WTC11 (cell line): Measurements from ENCODE around the gene ZSWIM3. TPM values are rescaled to one million over a fixed set of nuclear protein-coding genes. Genes with fewer than 3 reads are reported as not detected.

ENCODE experiments used
- ATAC-seq: fragments of 200-7000 bp; cut with Tn5 transposase; 2 replicates; pipeline ENCODE4 v1.10.0; 2021; ENCODE audit warnings: mild to moderate bottlenecking, moderate library complexity
- CTCF ChIA-PET: fragments of 300-600 bp; sonication (Branson Sonifier 250); formaldehyde crosslinking; loops from one replicate; lab custom pipeline; 2021; ENCODE audit warnings: antibody characterized with exemption; lab: Charles Lee
- POLR2A ChIA-PET: fragments of 350-600 bp; sonication (Branson Sonifier 250); formaldehyde crosslinking; loops from one replicate; lab custom pipeline; 2021; ENCODE audit warnings: antibody characterized with exemption; lab: Charles Lee
- DNase-seq: peaks from one replicate; pipeline ENCODE4 v3.0.0; 2021; ENCODE audit warnings: low spot score
- H3K27ac Mint-ChIP-seq: 2 replicates; pipeline ENCODE4 v1.8.0; 2021; ENCODE audit warnings: mixed read lengths
- H3K27me3 Mint-ChIP-seq: 2 replicates; pipeline ENCODE4 v1.8.0; 2021; ENCODE audit warnings: low read depth, mild to moderate bottlenecking, moderate library complexity, mixed read lengths
- H3K36me3 Mint-ChIP-seq: 2 replicates; pipeline ENCODE4 v1.8.0; 2021; ENCODE audit warnings: mixed read lengths
- H3K4me1 Mint-ChIP-seq: 2 replicates; pipeline ENCODE4 v1.8.0; 2022; ENCODE audit warnings: mixed read lengths
- H3K4me3 Mint-ChIP-seq: 2 replicates; pipeline ENCODE4 v1.8.0; 2021; ENCODE audit warnings: mild to moderate bottlenecking, moderate library complexity, mixed read lengths
- H3K9me3 Mint-ChIP-seq: 2 replicates; pipeline ENCODE4 v1.8.0; 2021; ENCODE audit warnings: mixed read lengths
- CREB1 ChIP-seq: sonication (generic); formaldehyde crosslinking; IDR thresholded peaks from 2 replicates; pipeline ENCODE4 v1.8.0; 2023; ENCODE audit warnings: mild to moderate bottlenecking, missing genetic modification reagents
- CREM ChIP-seq: sonication (generic); formaldehyde crosslinking; IDR thresholded peaks from 2 replicates; pipeline ENCODE4 v1.8.1; 2022; ENCODE audit warnings: mild to moderate bottlenecking, missing genetic modification reagents, moderate library complexity
- FOXK1 ChIP-seq: sonication (generic); formaldehyde crosslinking; IDR thresholded peaks from 2 replicates; pipeline ENCODE4 v1.8.0; 2022; ENCODE audit warnings: mild to moderate bottlenecking, moderate library complexity, missing genetic modification reagents
- FOXP1 ChIP-seq: sonication (generic); formaldehyde crosslinking; IDR thresholded peaks from 2 replicates; pipeline ENCODE4 v1.8.0; 2022; ENCODE audit warnings: missing genetic modification reagents, mild to moderate bottlenecking, moderate library complexity, borderline replicate concordance
- GABPB1 ChIP-seq: sonication (generic); formaldehyde crosslinking; IDR thresholded peaks from 2 replicates; pipeline ENCODE4 v1.8.1; 2023; ENCODE audit warnings: mild to moderate bottlenecking, missing genetic modification reagents
- GRHL2 ChIP-seq: fragments of 250-450 bp; sonication (Bioruptor Pico); IDR thresholded peaks from 2 replicates; pipeline ENCODE4 v1.8.0; 2022; ENCODE audit warnings: mild to moderate bottlenecking, moderate library complexity; ENCODE audit not compliant: insufficient replicate concordance, severe bottlenecking
- MXD4 ChIP-seq: fragments of 250-450 bp; sonication (Bioruptor Pico); IDR thresholded peaks from 2 replicates; pipeline ENCODE4 v1.8.0; 2021; ENCODE audit warnings: mild to moderate bottlenecking, moderate library complexity, borderline replicate concordance
- TCF7 ChIP-seq: sonication (generic); formaldehyde crosslinking; IDR thresholded peaks from 2 replicates; pipeline ENCODE4 v1.8.0; 2022; ENCODE audit warnings: mild to moderate bottlenecking, low read depth, missing genetic modification reagents, moderate library complexity
- total RNA-seq: library from RNA; stranded (reverse); gene quantifications from 3 replicates; pipeline ENCODE4 v1.2.3, GENCODE V29; 2021
- TF ChIP-seq, protein P1 (sequence below): sonication (generic); formaldehyde crosslinking; IDR thresholded peaks from 2 replicates; pipeline ENCODE4 v1.8.1; 2022; ENCODE audit warnings: mild to moderate bottlenecking, moderate library complexity, missing genetic modification reagents
- TF ChIP-seq, protein P2 (sequence below): sonication (generic); formaldehyde crosslinking; IDR thresholded peaks from 2 replicates; pipeline ENCODE4 v1.8.1; 2023; ENCODE audit warnings: mild to moderate bottlenecking, missing genetic modification reagents, borderline replicate concordance
- TF ChIP-seq, protein P3 (sequence below): sonication (generic); formaldehyde crosslinking; IDR thresholded peaks from 2 replicates; pipeline ENCODE4 v1.8.1; 2023; ENCODE audit warnings: mild to moderate bottlenecking, missing genetic modification reagents
- TF ChIP-seq, protein P4 (sequence below): sonication (generic); formaldehyde crosslinking; IDR thresholded peaks from 2 replicates; pipeline ENCODE4 v1.8.0; 2022; ENCODE audit warnings: mild to moderate bottlenecking, missing genetic modification reagents
- TF ChIP-seq, protein P5 (sequence below): fragments of 250-450 bp; sonication (Bioruptor Pico); IDR thresholded peaks from 2 replicates; pipeline ENCODE4 v1.9.0; 2021; ENCODE audit warnings: mild to moderate bottlenecking
- TF ChIP-seq, protein P6 (sequence below): sonication (generic); formaldehyde crosslinking; IDR thresholded peaks from 2 replicates; pipeline ENCODE4 v1.8.1; 2022; ENCODE audit warnings: low read depth, missing genetic modification reagents, borderline replicate concordance

ZSWIM3 gene
- total RNA-seq, 1 experiment from 2014 or later: 3.4 TPM

DNA sequence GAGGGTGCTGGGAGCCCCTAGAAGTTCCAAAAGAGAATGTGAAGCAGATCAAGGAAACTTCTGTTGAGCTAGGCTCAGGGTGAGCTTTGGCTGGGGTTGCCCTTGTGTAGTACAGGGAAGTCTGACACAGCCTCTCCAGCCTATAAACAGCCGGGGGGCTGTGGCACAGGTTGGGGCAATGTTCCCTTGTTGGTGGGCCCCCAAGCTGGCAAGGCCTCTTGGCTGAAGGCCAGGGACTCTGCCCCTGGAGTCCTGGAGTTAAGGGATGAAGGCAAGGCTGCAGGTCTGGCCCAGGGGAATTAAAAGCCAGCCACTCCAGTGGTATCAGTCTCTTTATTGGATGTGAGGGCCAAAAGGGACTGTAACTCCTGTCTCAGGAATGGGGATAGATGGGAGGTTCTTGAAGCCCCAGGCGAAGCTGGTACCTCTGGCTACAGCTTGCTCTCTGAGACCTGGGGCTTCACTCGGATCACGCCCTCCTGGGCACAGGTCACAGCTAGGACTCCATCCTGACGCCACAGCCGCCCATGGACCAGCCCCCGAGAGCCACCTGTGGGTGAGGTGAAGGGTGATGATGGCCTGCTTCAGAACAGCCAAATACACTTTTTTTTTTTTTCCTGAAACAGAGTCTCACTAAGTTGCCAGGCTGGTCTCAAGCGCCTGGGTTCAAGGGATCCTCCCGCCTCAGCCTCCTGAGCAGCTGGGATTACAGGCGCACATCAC lies 15.8 kb upstream of the ZSWIM3 start:
- Mint-ChIP-seq H3K4me1 (no peaks in the 10 kb centered on the region), H3K27me3 (no peaks in the 10 kb centered on the region), H3K27ac (no peak overlapping the region), H3K36me3 (peaks cover 29% of the 10 kb centered on the region), H3K4me3 (no peak overlapping the region), H3K9me3 (no peaks in the 10 kb centered on the region)
- DNase-seq (no peak), ATAC-seq (no peak)
- ChIA-PET POLR2A (interaction anchor here (0.7 to 1.5 kb wide), 2 partner anchors 39 to 93 kb away, joined by 4 read pairs; partner anchors contain the start of genes PCIF1 and ZSWIM1), CTCF (interaction anchor here (0.7 to 2.6 kb wide), 8 partner anchors 11 to 166 kb away, joined by 3 to 17 read pairs (median 4); partner anchors contain the start of genes CTSA, NEURL2 and ZSWIM1)
- TF ChIP-seq, protein P1, sequence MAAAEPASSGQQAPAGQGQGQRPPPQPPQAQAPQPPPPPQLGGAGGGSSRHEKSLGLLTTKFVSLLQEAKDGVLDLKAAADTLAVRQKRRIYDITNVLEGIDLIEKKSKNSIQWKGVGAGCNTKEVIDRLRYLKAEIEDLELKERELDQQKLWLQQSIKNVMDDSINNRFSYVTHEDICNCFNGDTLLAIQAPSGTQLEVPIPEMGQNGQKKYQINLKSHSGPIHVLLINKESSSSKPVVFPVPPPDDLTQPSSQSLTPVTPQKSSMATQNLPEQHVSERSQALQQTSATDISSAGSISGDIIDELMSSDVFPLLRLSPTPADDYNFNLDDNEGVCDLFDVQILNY (CRISPR knock-in tag): no peak
- no peak for TF ChIP-seq GRHL2
- TF ChIP-seq MXD4 (CRISPR knock-in tag): no peak

DNA sequence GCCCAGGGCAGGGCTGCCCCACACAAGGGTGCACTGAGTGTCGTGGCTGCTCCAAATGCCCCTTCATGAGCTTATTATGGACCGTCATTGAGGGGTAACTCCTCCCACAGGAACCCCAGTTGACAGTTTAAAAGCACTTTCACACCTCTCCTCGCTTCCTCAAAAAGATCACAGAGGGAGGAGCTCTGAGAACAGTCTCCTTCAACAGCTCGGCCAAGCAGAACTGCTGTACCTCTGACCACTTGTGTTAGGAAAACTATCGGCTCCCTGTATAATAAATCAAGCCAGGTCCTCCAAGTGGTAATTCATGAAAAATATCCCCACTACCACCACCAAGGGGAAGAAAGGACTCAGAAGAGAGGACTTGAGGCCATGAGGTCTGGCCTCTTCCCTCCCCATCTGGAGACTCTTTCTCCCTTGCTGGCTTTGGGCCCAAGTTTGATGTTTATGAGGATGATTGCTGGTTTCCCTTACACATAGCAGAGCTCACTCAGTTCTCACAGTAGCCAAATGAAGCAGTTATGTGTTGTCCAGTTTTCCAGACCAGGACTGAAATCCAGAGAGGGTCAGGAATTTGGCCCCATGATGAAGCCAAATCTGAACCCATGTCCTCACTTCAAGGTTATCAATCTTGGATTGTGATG lies 15.1 kb upstream of the ZSWIM3 start:
- POLR2A ChIA-PET: no interaction called here
- DNase-seq (no peak), ATAC-seq (no peak)
- Mint-ChIP-seq H3K4me3 (no peak overlapping the region), H3K36me3 (peaks cover 27% of the 10 kb centered on the region), H3K9me3 (no peaks in the 10 kb centered on the region), H3K4me1 (no peaks in the 10 kb centered on the region), H3K27ac (no peak overlapping the region; the same call in 1 of the 2 replicates), H3K27me3 (no peaks in the 10 kb centered on the region)
- TF ChIP-seq, protein P2, sequence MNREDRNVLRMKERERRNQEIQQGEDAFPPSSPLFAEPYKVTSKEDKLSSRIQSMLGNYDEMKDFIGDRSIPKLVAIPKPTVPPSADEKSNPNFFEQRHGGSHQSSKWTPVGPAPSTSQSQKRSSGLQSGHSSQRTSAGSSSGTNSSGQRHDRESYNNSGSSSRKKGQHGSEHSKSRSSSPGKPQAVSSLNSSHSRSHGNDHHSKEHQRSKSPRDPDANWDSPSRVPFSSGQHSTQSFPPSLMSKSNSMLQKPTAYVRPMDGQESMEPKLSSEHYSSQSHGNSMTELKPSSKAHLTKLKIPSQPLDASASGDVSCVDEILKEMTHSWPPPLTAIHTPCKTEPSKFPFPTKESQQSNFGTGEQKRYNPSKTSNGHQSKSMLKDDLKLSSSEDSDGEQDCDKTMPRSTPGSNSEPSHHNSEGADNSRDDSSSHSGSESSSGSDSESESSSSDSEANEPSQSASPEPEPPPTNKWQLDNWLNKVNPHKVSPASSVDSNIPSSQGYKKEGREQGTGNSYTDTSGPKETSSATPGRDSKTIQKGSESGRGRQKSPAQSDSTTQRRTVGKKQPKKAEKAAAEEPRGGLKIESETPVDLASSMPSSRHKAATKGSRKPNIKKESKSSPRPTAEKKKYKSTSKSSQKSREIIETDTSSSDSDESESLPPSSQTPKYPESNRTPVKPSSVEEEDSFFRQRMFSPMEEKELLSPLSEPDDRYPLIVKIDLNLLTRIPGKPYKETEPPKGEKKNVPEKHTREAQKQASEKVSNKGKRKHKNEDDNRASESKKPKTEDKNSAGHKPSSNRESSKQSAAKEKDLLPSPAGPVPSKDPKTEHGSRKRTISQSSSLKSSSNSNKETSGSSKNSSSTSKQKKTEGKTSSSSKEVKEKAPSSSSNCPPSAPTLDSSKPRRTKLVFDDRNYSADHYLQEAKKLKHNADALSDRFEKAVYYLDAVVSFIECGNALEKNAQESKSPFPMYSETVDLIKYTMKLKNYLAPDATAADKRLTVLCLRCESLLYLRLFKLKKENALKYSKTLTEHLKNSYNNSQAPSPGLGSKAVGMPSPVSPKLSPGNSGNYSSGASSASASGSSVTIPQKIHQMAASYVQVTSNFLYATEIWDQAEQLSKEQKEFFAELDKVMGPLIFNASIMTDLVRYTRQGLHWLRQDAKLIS (CRISPR knock-in tag): no peak
- TF ChIP-seq CREB1 (CRISPR knock-in tag): no peak
- TF ChIP-seq, protein P3, sequence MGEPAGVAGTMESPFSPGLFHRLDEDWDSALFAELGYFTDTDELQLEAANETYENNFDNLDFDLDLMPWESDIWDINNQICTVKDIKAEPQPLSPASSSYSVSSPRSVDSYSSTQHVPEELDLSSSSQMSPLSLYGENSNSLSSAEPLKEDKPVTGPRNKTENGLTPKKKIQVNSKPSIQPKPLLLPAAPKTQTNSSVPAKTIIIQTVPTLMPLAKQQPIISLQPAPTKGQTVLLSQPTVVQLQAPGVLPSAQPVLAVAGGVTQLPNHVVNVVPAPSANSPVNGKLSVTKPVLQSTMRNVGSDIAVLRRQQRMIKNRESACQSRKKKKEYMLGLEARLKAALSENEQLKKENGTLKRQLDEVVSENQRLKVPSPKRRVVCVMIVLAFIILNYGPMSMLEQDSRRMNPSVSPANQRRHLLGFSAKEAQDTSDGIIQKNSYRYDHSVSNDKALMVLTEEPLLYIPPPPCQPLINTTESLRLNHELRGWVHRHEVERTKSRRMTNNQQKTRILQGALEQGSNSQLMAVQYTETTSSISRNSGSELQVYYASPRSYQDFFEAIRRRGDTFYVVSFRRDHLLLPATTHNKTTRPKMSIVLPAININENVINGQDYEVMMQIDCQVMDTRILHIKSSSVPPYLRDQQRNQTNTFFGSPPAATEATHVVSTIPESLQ (CRISPR knock-in tag): no peak
- no peak for TF ChIP-seq FOXP1 (CRISPR knock-in tag)
- TF ChIP-seq, protein P4, sequence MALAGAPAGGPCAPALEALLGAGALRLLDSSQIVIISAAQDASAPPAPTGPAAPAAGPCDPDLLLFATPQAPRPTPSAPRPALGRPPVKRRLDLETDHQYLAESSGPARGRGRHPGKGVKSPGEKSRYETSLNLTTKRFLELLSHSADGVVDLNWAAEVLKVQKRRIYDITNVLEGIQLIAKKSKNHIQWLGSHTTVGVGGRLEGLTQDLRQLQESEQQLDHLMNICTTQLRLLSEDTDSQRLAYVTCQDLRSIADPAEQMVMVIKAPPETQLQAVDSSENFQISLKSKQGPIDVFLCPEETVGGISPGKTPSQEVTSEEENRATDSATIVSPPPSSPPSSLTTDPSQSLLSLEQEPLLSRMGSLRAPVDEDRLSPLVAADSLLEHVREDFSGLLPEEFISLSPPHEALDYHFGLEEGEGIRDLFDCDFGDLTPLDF (CRISPR knock-in tag): no peak
- TF ChIP-seq GABPB1 (CRISPR knock-in tag): no peak
- no peak for TF ChIP-seq FOXK1 (CRISPR knock-in tag)
- TF ChIP-seq TCF7 (CRISPR knock-in tag): no peak
- TF ChIP-seq, protein P5, sequence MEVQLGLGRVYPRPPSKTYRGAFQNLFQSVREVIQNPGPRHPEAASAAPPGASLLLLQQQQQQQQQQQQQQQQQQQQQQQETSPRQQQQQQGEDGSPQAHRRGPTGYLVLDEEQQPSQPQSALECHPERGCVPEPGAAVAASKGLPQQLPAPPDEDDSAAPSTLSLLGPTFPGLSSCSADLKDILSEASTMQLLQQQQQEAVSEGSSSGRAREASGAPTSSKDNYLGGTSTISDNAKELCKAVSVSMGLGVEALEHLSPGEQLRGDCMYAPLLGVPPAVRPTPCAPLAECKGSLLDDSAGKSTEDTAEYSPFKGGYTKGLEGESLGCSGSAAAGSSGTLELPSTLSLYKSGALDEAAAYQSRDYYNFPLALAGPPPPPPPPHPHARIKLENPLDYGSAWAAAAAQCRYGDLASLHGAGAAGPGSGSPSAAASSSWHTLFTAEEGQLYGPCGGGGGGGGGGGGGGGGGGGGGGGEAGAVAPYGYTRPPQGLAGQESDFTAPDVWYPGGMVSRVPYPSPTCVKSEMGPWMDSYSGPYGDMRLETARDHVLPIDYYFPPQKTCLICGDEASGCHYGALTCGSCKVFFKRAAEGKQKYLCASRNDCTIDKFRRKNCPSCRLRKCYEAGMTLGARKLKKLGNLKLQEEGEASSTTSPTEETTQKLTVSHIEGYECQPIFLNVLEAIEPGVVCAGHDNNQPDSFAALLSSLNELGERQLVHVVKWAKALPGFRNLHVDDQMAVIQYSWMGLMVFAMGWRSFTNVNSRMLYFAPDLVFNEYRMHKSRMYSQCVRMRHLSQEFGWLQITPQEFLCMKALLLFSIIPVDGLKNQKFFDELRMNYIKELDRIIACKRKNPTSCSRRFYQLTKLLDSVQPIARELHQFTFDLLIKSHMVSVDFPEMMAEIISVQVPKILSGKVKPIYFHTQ (CRISPR knock-in tag): no peak
- no peak for TF ChIP-seq CREM (CRISPR knock-in tag)
- TF ChIP-seq, protein P6, sequence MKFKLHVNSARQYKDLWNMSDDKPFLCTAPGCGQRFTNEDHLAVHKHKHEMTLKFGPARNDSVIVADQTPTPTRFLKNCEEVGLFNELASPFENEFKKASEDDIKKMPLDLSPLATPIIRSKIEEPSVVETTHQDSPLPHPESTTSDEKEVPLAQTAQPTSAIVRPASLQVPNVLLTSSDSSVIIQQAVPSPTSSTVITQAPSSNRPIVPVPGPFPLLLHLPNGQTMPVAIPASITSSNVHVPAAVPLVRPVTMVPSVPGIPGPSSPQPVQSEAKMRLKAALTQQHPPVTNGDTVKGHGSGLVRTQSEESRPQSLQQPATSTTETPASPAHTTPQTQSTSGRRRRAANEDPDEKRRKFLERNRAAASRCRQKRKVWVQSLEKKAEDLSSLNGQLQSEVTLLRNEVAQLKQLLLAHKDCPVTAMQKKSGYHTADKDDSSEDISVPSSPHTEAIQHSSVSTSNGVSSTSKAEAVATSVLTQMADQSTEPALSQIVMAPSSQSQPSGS (CRISPR knock-in tag): no peak
- CTCF ChIA-PET: interaction anchor here (1.1 to 1.4 kb wide), 4 partner anchors 10 to 127 kb away, joined by 3 to 4 read pairs (median 3); partner anchors contain the start of genes CTSA and NEURL2
